GM19351 (cell line): ENCODE data around the gene TERF2IP.
A peak's percentile ranks its signal among the peaks of the same experiment; 100 is the strongest.

Experiments
- ATAC-seq: cut with Tn5 transposase; IDR thresholded peaks from one replicate; pipeline ENCODE4 v1.9.1; 2021; ENCODE audit warnings: mild to moderate bottlenecking, moderate library complexity; ENCODE audit not compliant: unreplicated experiment

Gene TERF2IP

GRCh38 chr16:75632857-75633256, 14.7 kb upstream of the TERF2IP start:
- no peak for ATAC-seq

- ATAC-seq, result no peak
Observed at GRCh38 chr16:75635036-75635435, 12.5 kb upstream of the TERF2IP start.

GRCh38 chr16:75640598-75640997, 7.0 kb upstream of the TERF2IP start:
- no peak for ATAC-seq

GRCh38 chr16:75644240-75645012, 3.1 kb upstream of the TERF2IP start:
- ATAC-seq, result no peak

DNA sequence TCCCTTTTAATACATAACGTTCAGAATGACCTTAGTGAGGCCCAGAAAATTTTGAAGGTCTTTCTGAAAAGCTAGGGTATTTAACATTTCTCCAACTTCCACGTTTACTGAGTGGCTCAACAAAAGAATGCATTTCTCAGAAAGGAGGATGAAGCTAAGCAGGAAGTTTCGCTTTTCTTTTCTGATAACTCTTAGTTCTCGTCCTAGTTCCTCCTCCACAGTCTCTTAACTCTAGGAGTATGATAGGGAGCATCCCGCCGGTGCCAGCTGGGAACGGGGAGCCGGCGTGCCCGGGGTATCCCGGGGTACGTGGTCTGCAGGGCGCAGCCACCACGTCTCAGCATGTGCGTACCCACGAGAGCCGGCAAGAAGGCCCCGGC, 471 bp upstream of the TERF2IP start:
- peak; percentile 15 for ATAC-seq

- ATAC-seq, result peak; percentile 34
Observed at GRCh38 chr16:75648265-75649076, 898 bp downstream of the TERF2IP start.

DNA sequence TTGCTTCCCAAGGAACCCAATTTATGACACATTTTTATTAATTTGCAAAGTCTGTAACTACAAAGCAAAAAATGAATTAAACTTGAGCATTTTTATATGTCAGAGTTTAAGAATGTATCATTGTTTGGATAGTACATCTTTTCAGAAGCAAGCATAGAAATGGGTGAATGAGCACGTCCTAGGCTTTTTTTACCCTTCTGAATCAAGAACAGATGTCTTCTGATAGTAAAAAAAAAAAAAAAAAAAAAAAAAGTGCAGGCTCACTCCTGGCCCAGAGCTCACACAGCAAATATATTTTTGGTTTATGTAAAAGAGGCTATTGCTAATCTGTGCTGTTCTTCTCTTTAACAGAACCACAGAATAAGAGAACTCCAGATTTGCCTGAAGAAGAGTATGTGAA, 6.3 kb downstream of the TERF2IP start:
- ATAC-seq, result no peak

DNA sequence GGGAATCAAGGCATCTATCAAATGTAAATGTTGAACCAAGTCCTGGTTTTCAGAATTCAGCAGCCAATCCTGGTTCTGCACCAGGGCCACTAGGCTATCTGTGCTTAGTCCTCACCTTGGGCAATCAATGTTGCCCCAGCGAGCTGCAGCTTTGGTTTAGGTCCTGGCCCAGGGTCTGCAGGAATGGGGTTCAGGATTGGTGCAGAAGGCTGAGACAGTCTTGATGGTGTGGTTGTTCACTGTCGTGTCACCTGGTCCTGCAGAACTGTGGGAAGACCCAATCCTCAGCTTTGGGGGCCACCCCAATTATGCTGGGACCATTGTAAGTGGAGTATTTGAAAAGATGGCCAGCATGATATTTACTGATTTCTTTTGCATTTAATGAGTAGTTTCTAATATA, 10.6 kb downstream of the TERF2IP start:
- no peak for ATAC-seq

GRCh38 chr16:75660321-75660720, 12.7 kb downstream of the TERF2IP start:
- ATAC-seq, result no peak

DNA sequence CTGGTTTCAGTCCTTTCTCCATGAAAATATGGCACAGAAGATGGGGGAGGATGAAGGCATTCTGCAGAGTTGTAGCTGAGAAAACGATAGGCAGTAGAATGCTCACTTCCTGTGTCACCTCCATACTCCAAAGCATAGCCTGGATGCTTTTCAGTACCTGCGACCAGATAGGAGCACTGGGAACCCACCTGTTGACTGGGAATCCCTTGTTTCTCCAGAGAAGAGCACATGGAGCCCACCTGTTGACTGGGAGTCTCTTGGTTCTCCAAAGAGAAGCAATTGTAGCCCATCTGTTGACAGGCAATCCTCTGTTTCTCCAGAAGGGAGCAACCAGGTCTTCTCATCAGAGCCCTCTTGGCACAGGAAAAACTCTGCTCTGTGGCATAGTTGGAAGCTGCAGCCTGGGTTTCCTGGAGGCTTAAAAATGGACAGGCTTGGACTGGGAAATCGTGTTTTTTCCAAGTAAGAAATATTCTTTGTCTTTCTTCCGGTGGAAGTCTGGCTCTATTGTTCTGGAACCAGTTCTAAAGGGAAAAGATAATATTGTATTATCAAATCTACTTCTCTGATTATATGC, 13.2 kb downstream of the TERF2IP start:
- ATAC-seq, result no peak

GRCh38 chr16:75667503-75667902, 19.9 kb downstream of the TERF2IP start:
- no peak for ATAC-seq

GRCh38 chr16:75676909-75677308, 29.3 kb downstream of the TERF2IP start, which contains the start of gene CPHXL2:
Gene CPHXL2 (minus strand): TSS chr16:75677009. CDS start chr16:75676999, 10 bp downstream.
- ATAC-seq, result no peak

- ATAC-seq, result no peak
Observed at GRCh38 chr16:75679366-75679765, 31.8 kb downstream of the TERF2IP start.

GRCh38 chr16:75682308-75682707, 34.7 kb downstream of the TERF2IP start:
- no peak for ATAC-seq

- ATAC-seq, result peak; percentile 89
Observed at GRCh38 chr16:75687361-75687760, 39.8 kb downstream of the TERF2IP start.

- ATAC-seq, result no peak
Observed at GRCh38 chr16:75695708-75696107, 48.1 kb downstream of the TERF2IP start.

DNA sequence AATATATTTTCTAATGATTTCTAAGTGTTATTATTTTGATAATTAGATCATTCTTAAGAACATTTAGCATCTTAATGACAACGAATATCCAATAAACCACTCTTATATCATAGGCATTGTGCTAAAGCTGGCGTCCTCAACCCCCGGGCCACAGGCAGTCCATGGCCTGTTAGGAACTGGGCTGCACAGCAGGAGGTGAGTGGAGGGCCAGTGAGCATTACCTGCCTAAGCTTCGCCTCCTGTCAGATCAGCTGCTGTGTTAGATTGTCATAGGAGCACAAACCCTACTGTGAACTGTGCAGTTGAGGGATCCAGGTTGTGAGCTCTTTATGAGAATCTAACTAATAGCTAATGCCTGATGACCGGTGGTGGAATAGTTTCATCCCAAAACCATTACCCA, 50.0 kb downstream of the TERF2IP start:
- no peak for ATAC-seq

GRCh38 chr16:75701361-75701760, 53.8 kb downstream of the TERF2IP start, which contains the start of gene DUXB:
Gene DUXB (minus strand): TSS chr16:75701461. CDS start chr16:75701418, 43 bp downstream.
- ATAC-seq, result no peak

GRCh38 chr16:75702242-75702641, 54.7 kb downstream of the TERF2IP start:
- no peak for ATAC-seq

- ATAC-seq, result no peak
Observed at GRCh38 chr16:75703306-75703705, 55.7 kb downstream of the TERF2IP start.
